Measurements from ENCODE around the gene TRIM52. TPM values are rescaled to one million over a fixed set of nuclear protein-coding genes. Genes with fewer than 3 reads are reported as not detected.
A peak's percentile ranks its signal among the peaks of the same experiment; 100 is the strongest.

The TRIM52 gene
- total and polyA plus RNA-seq, 10 of the 15 experiments (the other 5 are each of a cell fraction or from before 2014, with no cell fraction given) = 1.4 to 24.3 (median 8.1) TPM

GRCh38 chr5:181207214-181207959 is 53.6 kb downstream of the TRIM52 start:
- H3K9me3 ChIP-seq (replicated peaks; ENCODE audit: control insufficient read depth, insufficient read depth, low read length) = no peaks in the 10 kb centered on the region
- POLR2A ChIA-PET = interaction anchor here (0.6 to 3.5 kb wide), 16 partner anchors 9 to 54 kb away, joined by 3 to 41 read pairs (median 8); partner anchors contain the start of gene TRIM41
- peaks cover 14% of the 10 kb centered on the region for H3K4me1 ChIP-seq (ENCODE audit: control insufficient read depth, insufficient read depth, low read length)
- intact Hi-C loops (cut with micrococcal nuclease; ENCODE audit: unreplicated experiment) (loop anchor here (1.0 kb wide), 3 partner anchors 11 to 16 kb away; no protein-coding TSS in a partner anchor), in situ Hi-C loops (cut with MboI) (no loop called here)
- no peaks in the 10 kb centered on the region for H3K79me2 ChIP-seq (ENCODE audit: control insufficient read depth, insufficient read depth, low read length)
- WGBS (ENCODE audit: insufficient coverage, insufficient replicate concordance, low lambda C conversion rate, missing lambda C conversion rate) = 1% methylated on average over 36 of the region's 36 CpGs
- H3K27me3 ChIP-seq (replicated peaks in 1 of 2; ENCODE audit: control insufficient read depth in 2 of 2, insufficient read depth in 2 of 2, low read length in 1 of 2) = peaks cover 4 to 8% of the 10 kb centered on the region in 2 experiments; a peak in 3 of 4 replicates
- peak; percentile 59 for ATAC-seq
- H3K4me3 ChIP-seq = peak overlapping the region; percentile 83
- H4K20me1 ChIP-seq (ENCODE audit: control insufficient read depth, insufficient read depth) = no peaks in the 10 kb centered on the region
- CTCF ChIA-PET = interaction anchor here (0.6 to 8.2 kb wide), 13 partner anchors 10 to 68 kb away, joined by 3 to 96 read pairs (median 4); partner anchors contain the start of gene TRIM41
- H3K27ac ChIP-seq (ENCODE audit: control insufficient read depth, insufficient read depth) = peak overlapping the region; percentile 51
- RAD21 ChIA-PET (ENCODE audit: unreplicated experiment) = interaction anchor here (0.7 to 5.0 kb wide), 13 partner anchors 9 to 56 kb away, joined by 3 to 72 read pairs (median 5); partner anchors contain the start of genes RACK1, TRIM41 and TRIM52
- peak overlapping the region; percentile 75 for H2AFZ ChIP-seq (ENCODE audit: control insufficient read depth, low read depth, low read length)
- no TSS peak for BruUV-seq (replicated peaks)
- peak overlapping the region; percentile 68 for H3K9ac ChIP-seq (ENCODE audit: control insufficient read depth, insufficient read depth, low read length)
- no peak for DNase-seq (ENCODE audit: low read depth, low spot score)
- SMC1A ChIA-PET (ENCODE audit: uncharacterized antibody, unreplicated experiment) = interaction anchor here (0.7 to 6.5 kb wide), 12 partner anchors 9 to 55 kb away, joined by 3 to 40 read pairs (median 5); partner anchors contain the start of gene TRIM41
- no peak for FAIRE-seq
- H3K4me2 ChIP-seq (ENCODE audit: control insufficient read depth, insufficient read depth) = peak overlapping the region; percentile 82
- H3K36me3 ChIP-seq (ENCODE audit: control insufficient read depth in 2 of 2, insufficient read depth in 2 of 2, low read length in 1 of 2) = no peaks in the 10 kb centered on the region
- no peak for TF ChIP-seq ZNF592 (IDR thresholded peaks at IDR 0.05)
- no peak for TF ChIP-seq NR2C2 (IDR thresholded peaks at IDR 0.05; ENCODE audit: borderline replicate concordance, control insufficient read depth, insufficient read length, low read depth)
- TF ChIP-seq ZNF24 (IDR thresholded peaks at IDR 0.05) = peak; percentile 99
- TF ChIP-seq DPF2 (IDR thresholded peaks at IDR 0.05) = no peak
- no peak for TF ChIP-seq JUNB (IDR thresholded peaks at IDR 0.05)
- no peak for TF ChIP-seq STAT3 (IDR thresholded peaks at IDR 0.05; ENCODE audit: low read depth, low read length)
- no peak for TF ChIP-seq IRF3 (IDR thresholded peaks at IDR 0.05)
- TF ChIP-seq CREM (IDR thresholded peaks at IDR 0.05; ENCODE audit: low read depth) = no peak
- TF ChIP-seq FOXM1 (IDR thresholded peaks at IDR 0.05; ENCODE audit: low read depth, low read length) = 0 out of 2 replicates have a peak, but pooled peaks have one; percentile 26
- TF ChIP-seq NFYB (IDR thresholded peaks at IDR 0.05; ENCODE audit: insufficient read depth, low read depth, low read length) = no peak
- TF ChIP-seq SMC3 (IDR thresholded peaks at IDR 0.05; ENCODE audit: borderline replicate concordance, low read length) = no peak
- no peak for TF ChIP-seq CBX3 (IDR thresholded peaks at IDR 0.05; ENCODE audit: borderline replicate concordance, low read depth)
- TF ChIP-seq MYB (IDR thresholded peaks at IDR 0.05; ENCODE audit: borderline replicate concordance, low read depth, low read length) = no peak
- TF ChIP-seq KLF5 (IDR thresholded peaks at IDR 0.05; ENCODE audit: partially characterized antibody) = peak; percentile 51
- TF ChIP-seq IRF4 (IDR thresholded peaks at IDR 0.05; ENCODE audit: low read depth, low read length) = no peak
- 0 out of 2 replicates have a peak, but pooled peaks have one; percentile 56 for TF ChIP-seq CBFB (IDR thresholded peaks at IDR 0.05; ENCODE audit: low read depth)
- TF ChIP-seq HDAC2 (IDR thresholded peaks at IDR 0.05) = no peak
- TF ChIP-seq HDGF (IDR thresholded peaks at IDR 0.05) = peak; percentile 47; the same call in 1 of the 2 replicates

Data from GM12878 (cell line).